ENCODE data around the gene ZFPM1. TPM values are rescaled to one million over a fixed set of nuclear protein-coding genes. Genes with fewer than 3 reads are reported as not detected.

The ZFPM1 gene
- total RNA-seq, 1 experiment from 2014 or later, result 5.0 TPM

- intact Hi-C loops (cut with micrococcal nuclease), result no loop called here
- CTCF ChIA-PET, result interaction anchor here (0.7 kb wide), 1 partner anchor 840 kb away, joined by 3 read pairs; no protein-coding TSS in a partner anchor
- DNase-seq (ENCODE audit: unreplicated experiment), result no peak
- Mint-ChIP-seq H3K4me3 (ENCODE audit: unreplicated experiment) (no peak overlapping the region), H3K27ac (ENCODE audit: low read depth, unreplicated experiment) (no peak overlapping the region), H3K9me3 (ENCODE audit: unreplicated experiment) (peaks cover 34% of the 10 kb centered on the region), H3K27me3 (ENCODE audit: insufficient read depth, unreplicated experiment) (no peaks in the 10 kb centered on the region), H3K4me1 (ENCODE audit: insufficient read depth, unreplicated experiment) (no peaks in the 10 kb centered on the region), H3K36me3 (ENCODE audit: insufficient read depth, unreplicated experiment) (peaks cover 4% of the 10 kb centered on the region)
- BruUV-seq (replicated peaks), result no TSS peak
- no peak for TF ChIP-seq CTCF (IDR thresholded peaks at IDR 0.05; ENCODE audit: unreplicated experiment)
- POLR2A ChIA-PET, result no interaction called here
These were observed 67.0 kb downstream of the ZFPM1 start for GRCh38 chr16:88519938-88520653.

- Mint-ChIP-seq H3K9me3 (ENCODE audit: unreplicated experiment) (peaks cover 34% of the 10 kb centered on the region), H3K4me1 (ENCODE audit: insufficient read depth, unreplicated experiment) (no peaks in the 10 kb centered on the region), H3K4me3 (ENCODE audit: unreplicated experiment) (no peak overlapping the region), H3K27ac (ENCODE audit: low read depth, unreplicated experiment) (no peak overlapping the region), H3K36me3 (ENCODE audit: insufficient read depth, unreplicated experiment) (peaks cover 4% of the 10 kb centered on the region), H3K27me3 (ENCODE audit: insufficient read depth, unreplicated experiment) (no peaks in the 10 kb centered on the region)
- no TSS peak for BruUV-seq (replicated peaks)
- intact Hi-C loops (cut with micrococcal nuclease), result no loop called here
- ChIA-PET POLR2A (no interaction called here), CTCF (no interaction called here)
- no peak for DNase-seq (ENCODE audit: unreplicated experiment)
- no peak for TF ChIP-seq CTCF (IDR thresholded peaks at IDR 0.05; ENCODE audit: unreplicated experiment)
These were observed 68.6 kb downstream of the ZFPM1 start for GRCh38 chr16:88521674-88522073.

GRCh38 chr16:88522276-88522949, 69.3 kb downstream of the ZFPM1 start:
- H3K9me3 Mint-ChIP-seq (ENCODE audit: unreplicated experiment), result peaks cover 30% of the 10 kb centered on the region
- H3K27ac Mint-ChIP-seq (ENCODE audit: low read depth, unreplicated experiment), result no peak overlapping the region
- peaks cover 4% of the 10 kb centered on the region for H3K36me3 Mint-ChIP-seq (ENCODE audit: insufficient read depth, unreplicated experiment)
- BruUV-seq (replicated peaks), result no TSS peak
- ChIA-PET POLR2A (interaction anchor here (0.7 kb wide), 1 partner anchor 391 kb away, joined by 3 read pairs; no protein-coding TSS in a partner anchor), CTCF (no interaction called here)
- DNase-seq (ENCODE audit: unreplicated experiment), result no peak
- H3K4me3 Mint-ChIP-seq (ENCODE audit: unreplicated experiment), result no peak overlapping the region
- H3K4me1 Mint-ChIP-seq (ENCODE audit: insufficient read depth, unreplicated experiment), result no peaks in the 10 kb centered on the region
- TF ChIP-seq CTCF (IDR thresholded peaks at IDR 0.05; ENCODE audit: unreplicated experiment), result no peak
- no peaks in the 10 kb centered on the region for H3K27me3 Mint-ChIP-seq (ENCODE audit: insufficient read depth, unreplicated experiment)
- intact Hi-C loops (cut with micrococcal nuclease), result no loop called here

- no peaks in the 10 kb centered on the region for H3K27me3 Mint-ChIP-seq (ENCODE audit: insufficient read depth, unreplicated experiment)
- peaks cover 19% of the 10 kb centered on the region for H3K9me3 Mint-ChIP-seq (ENCODE audit: unreplicated experiment)
- no peak overlapping the region for H3K4me3 Mint-ChIP-seq (ENCODE audit: unreplicated experiment)
- DNase-seq (ENCODE audit: unreplicated experiment), result no peak
- intact Hi-C loops (cut with micrococcal nuclease), result no loop called here
- peaks cover 4% of the 10 kb centered on the region for H3K36me3 Mint-ChIP-seq (ENCODE audit: insufficient read depth, unreplicated experiment)
- ChIA-PET CTCF (no interaction called here), POLR2A (no interaction called here)
- no peaks in the 10 kb centered on the region for H3K4me1 Mint-ChIP-seq (ENCODE audit: insufficient read depth, unreplicated experiment)
- TF ChIP-seq CTCF (IDR thresholded peaks at IDR 0.05; ENCODE audit: unreplicated experiment), result no peak
- no peak overlapping the region for H3K27ac Mint-ChIP-seq (ENCODE audit: low read depth, unreplicated experiment)
- no TSS peak for BruUV-seq (replicated peaks)
These were observed 70.5 kb downstream of the ZFPM1 start for GRCh38 chr16:88523309-88524161.
